ENCODE results near the gene RNLS. TPM values are rescaled to one million over a fixed set of nuclear protein-coding genes. Genes with fewer than 3 reads are reported as not detected.

RNLS gene
- total and polyA plus RNA-seq, 2 of the 8 experiments (the other 6 are each of a cell fraction or from before 2014, with no cell fraction given) = 7.5 to 12.7 TPM

- ChIA-PET CTCF (ENCODE audit: partially characterized antibody) (interaction anchor here (0.9 to 2.2 kb wide), 2 partner anchors 44 to 79 kb away, joined by 3 to 4 read pairs; no protein-coding TSS in a partner anchor), POLR2A (ENCODE audit: partially characterized antibody) (no interaction called here)
- FAIRE-seq (no peak), DNase-seq (ENCODE audit: low read depth in 1 of 2, low spot score in 2 of 2) (no peak)
- Histone ChIP-seq H2BK12ac (ENCODE audit: low read depth, low read length) (no peak overlapping the region), H4K5ac (ENCODE audit: insufficient read length, low read depth, low read length) (no peak overlapping the region), H4K20me1 (replicated peaks in 1 of 2; ENCODE audit: control insufficient read depth in 1 of 2, insufficient read depth in 2 of 2, low read length in 2 of 2) (no peaks in the 10 kb centered on the region), H3K4ac (replicated peaks; ENCODE audit: insufficient read length, low read depth, low read length) (no peak overlapping the region), H3K14ac (ENCODE audit: insufficient read length) (no peak overlapping the region), H3K23ac (ENCODE audit: insufficient read length) (no peak overlapping the region), H3K27me3 (replicated peaks in 1 of 4; ENCODE audit: control insufficient read depth in 3 of 4, extremely low read depth in 1 of 4, insufficient read depth in 3 of 4, low read length in 3 of 4) (no peaks in the 10 kb centered on the region; a peak in 1 of 7 replicates), H3K4me2 (ENCODE audit: insufficient read depth in 1 of 2, low read depth in 2 of 2, low read length in 2 of 2) (no peak overlapping the region), H2BK15ac (ENCODE audit: low read length) (no peak overlapping the region), H3K79me2 (ENCODE audit: control insufficient read depth in 1 of 2, insufficient read depth in 2 of 2, low read length in 2 of 2) (no peaks in the 10 kb centered on the region), H2BK20ac (ENCODE audit: low read length) (no peak overlapping the region), H2AK5ac (ENCODE audit: low read depth, low read length) (no peak overlapping the region), H3K36me3 (ENCODE audit: control insufficient read depth in 2 of 4, insufficient read depth in 4 of 4, low read length in 3 of 4) (no peaks in the 10 kb centered on the region), H3K79me1 (ENCODE audit: low read depth, low read length) (no peaks in the 10 kb centered on the region), H3K27ac (ENCODE audit: low read depth, low read length) (no peak overlapping the region), H3K4me3 (ENCODE audit: extremely low read depth in 1 of 4, insufficient read depth in 2 of 4, low read depth in 3 of 4, low read length in 4 of 4) (no peak overlapping the region), H3K9me3 (ENCODE audit: insufficient read depth in 2 of 2, low read depth in 1 of 2, low read length in 1 of 2) (no peaks in the 10 kb centered on the region), H4K8ac (ENCODE audit: extremely low read depth, insufficient read depth, low read length) (no peak overlapping the region), H2AFZ (ENCODE audit: low read length) (no peak overlapping the region), H3K18ac (ENCODE audit: extremely low read depth, low read length) (no peak overlapping the region), H2BK120ac (replicated peaks; ENCODE audit: low read depth, low read length) (no peak overlapping the region), H3K9ac (replicated peaks in 1 of 4; ENCODE audit: extremely low read depth in 1 of 4, low read depth in 3 of 4, low read length in 3 of 4) (no peak overlapping the region), H3K56ac (replicated peaks; ENCODE audit: insufficient read length, low read depth, low read length) (no peak overlapping the region), H4K91ac (replicated peaks; ENCODE audit: insufficient read length, low read length) (no peak overlapping the region), H3K23me2 (ENCODE audit: low read depth, low read length) (no peaks in the 10 kb centered on the region), H2BK5ac (ENCODE audit: low read depth, low read length) (no peak overlapping the region), H3K4me1 (replicated peaks in 1 of 4; ENCODE audit: control insufficient read depth in 3 of 4, insufficient read depth in 4 of 4, low read length in 3 of 4) (no peaks in the 10 kb centered on the region; a peak in 1 of 7 replicates)
- 96% methylated on average over 1 of the region's 1 CpG; no CpG with 5 or more reads in 1 of the 2 experiments for WGBS, 2 experiments (ENCODE audit: extremely low coverage in 1 of 2, insufficient coverage in 1 of 2, insufficient read length in 1 of 2, insufficient replicate concordance in 2 of 2, low coverage in 1 of 2, low lambda C conversion rate in 2 of 2, missing lambda C conversion rate in 1 of 2)
- TF ChIP-seq, protein P1, sequence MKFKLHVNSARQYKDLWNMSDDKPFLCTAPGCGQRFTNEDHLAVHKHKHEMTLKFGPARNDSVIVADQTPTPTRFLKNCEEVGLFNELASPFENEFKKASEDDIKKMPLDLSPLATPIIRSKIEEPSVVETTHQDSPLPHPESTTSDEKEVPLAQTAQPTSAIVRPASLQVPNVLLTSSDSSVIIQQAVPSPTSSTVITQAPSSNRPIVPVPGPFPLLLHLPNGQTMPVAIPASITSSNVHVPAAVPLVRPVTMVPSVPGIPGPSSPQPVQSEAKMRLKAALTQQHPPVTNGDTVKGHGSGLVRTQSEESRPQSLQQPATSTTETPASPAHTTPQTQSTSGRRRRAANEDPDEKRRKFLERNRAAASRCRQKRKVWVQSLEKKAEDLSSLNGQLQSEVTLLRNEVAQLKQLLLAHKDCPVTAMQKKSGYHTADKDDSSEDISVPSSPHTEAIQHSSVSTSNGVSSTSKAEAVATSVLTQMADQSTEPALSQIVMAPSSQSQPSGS (IDR thresholded peaks at IDR 0.05; ENCODE audit: low read length) = no peak
- no peak for TF ChIP-seq NANOG (IDR thresholded peaks at IDR 0.05; ENCODE audit: insufficient read depth, low read depth, low read length, poor library complexity, severe bottlenecking)
- TF ChIP-seq SIX5 (IDR thresholded peaks at IDR 0.05; ENCODE audit: low read depth, low read length) = no peak
- no peak for TF ChIP-seq CHD1 (IDR thresholded peaks at IDR 0.05; ENCODE audit: low read depth, low read length)
- TF ChIP-seq SAP30 (IDR thresholded peaks at IDR 0.05; ENCODE audit: insufficient read depth, insufficient replicate concordance, low read length) = no peak
- TF ChIP-seq BACH1 (IDR thresholded peaks at IDR 0.05; ENCODE audit: low read length) = no peak
- TF ChIP-seq KDM5A (IDR thresholded peaks at IDR 0.05; ENCODE audit: low read length) = no peak
- TF ChIP-seq JUND (IDR thresholded peaks at IDR 0.05; ENCODE audit: low read length) = no peak
- TF ChIP-seq TBP (IDR thresholded peaks at IDR 0.05; ENCODE audit: low read depth, low read length) = no peak
- TF ChIP-seq PHF8 (conservative IDR thresholded peaks at IDR 0.05; ENCODE audit: low read depth, low read length) = no peak
- TF ChIP-seq GTF2F1 (IDR thresholded peaks at IDR 0.05; ENCODE audit: borderline replicate concordance, low read depth, low read length) = no peak
- TF ChIP-seq FOSL1 (IDR thresholded peaks at IDR 0.05; ENCODE audit: insufficient read depth, low read depth, low read length) = no peak
- TF ChIP-seq KDM4A (IDR thresholded peaks at IDR 0.05; ENCODE audit: low read depth, low read length, severe bottlenecking) = no peak
- TF ChIP-seq CREB1 (IDR thresholded peaks at IDR 0.05) = no peak
These were observed 356.2 kb downstream of the RNLS start for GRCh38 chr10:88226891-88227290.
